NCI-H774 (cell line): Measurements from ENCODE around the gene TAF8.
A peak's percentile ranks its signal among the peaks of the same experiment; 100 is the strongest.

Source experiments
- DNase-seq: peaks from one replicate; lab custom pipeline; 2025; lab: John Stamatoyannopoulos, UW

The TAF8 gene

GRCh38 chr6:42059743-42060142, 9.4 kb downstream of the TAF8 start:
- DNase-seq: no peak

GRCh38 chr6:42066156-42066675, 15.9 kb downstream of the TAF8 start:
- DNase-seq: no peak

GRCh38 chr6:42068173-42068572, 17.8 kb downstream of the TAF8 start:
- no peak for DNase-seq

GRCh38 chr6:42068872-42069522, 18.7 kb downstream of the TAF8 start:
- DNase-seq: no peak

GRCh38 chr6:42071881-42072583, 21.7 kb downstream of the TAF8 start:
- DNase-seq: no peak

- no peak for DNase-seq
Observed at GRCh38 chr6:42073287-42073686, 23.0 kb downstream of the TAF8 start.

GRCh38 chr6:42075159-42075838, 25.0 kb downstream of the TAF8 start:
- DNase-seq: peak; percentile 67

GRCh38 chr6:42078386-42078785, 28.1 kb downstream of the TAF8 start:
- no peak for DNase-seq

- DNase-seq: no peak
Observed at GRCh38 chr6:42079941-42080464, 29.7 kb downstream of the TAF8 start.

GRCh38 chr6:42083530-42083929, 33.2 kb downstream of the TAF8 start:
- no peak for DNase-seq

GRCh38 chr6:42084889-42085288, 34.6 kb downstream of the TAF8 start:
- no peak for DNase-seq

GRCh38 chr6:42086046-42087035, 36.0 kb downstream of the TAF8 start:
- DNase-seq: no peak

- DNase-seq: no peak
Observed at GRCh38 chr6:42088101-42088591, 37.8 kb downstream of the TAF8 start.

GRCh38 chr6:42090819-42091717, 40.7 kb downstream of the TAF8 start:
- DNase-seq: no peak

GRCh38 chr6:42091718-42092023, 41.3 kb downstream of the TAF8 start:
- no peak for DNase-seq

GRCh38 chr6:42093582-42094329, 43.4 kb downstream of the TAF8 start:
- no peak for DNase-seq

GRCh38 chr6:42095094-42095493, 44.8 kb downstream of the TAF8 start:
- DNase-seq: no peak

GRCh38 chr6:42095776-42096541, 45.6 kb downstream of the TAF8 start:
- DNase-seq: no peak
